AG04450 (cell line): Measurements from ENCODE around the gene ATP2C2. TPM values are rescaled to one million over a fixed set of nuclear protein-coding genes. Genes with fewer than 3 reads are reported as not detected.

ENCODE experiments used
- CTCF ChIA-PET: fragments of 300-600, 350-600 bp; formaldehyde crosslinking; extraction: SDS; loops from one replicate; lab custom pipeline; 2022; ENCODE audit warnings: antibody characterized with exemption, inconsistent platforms; lab: Charles Lee
- POLR2A ChIA-PET: fragments of 350-600 bp; formaldehyde crosslinking; extraction: SDS; loops from one replicate; lab custom pipeline; 2021; ENCODE audit warnings: antibody characterized with exemption, inconsistent platforms; lab: Yijun Ruan, JAX
- DNase-seq: peaks from one replicate; pipeline ENCODE4 v3.0.0-alpha.2; 2011; ENCODE audit warnings: low read depth, low spot score
- H3K27ac ChIP-seq: one replicate; pipeline ENCODE4 v1.5.1; 2012; ENCODE audit warnings: low read depth, low read length, control low read depth
- H3K27me3 ChIP-seq: one replicate; pipeline ENCODE4 v1.6.0; 2012; ENCODE audit warnings: low read length; ENCODE audit not compliant: control insufficient read depth, insufficient read depth
- H3K4me3 ChIP-seq: 2 replicates; pipeline ENCODE4 v1.5.1; 2011; ENCODE audit warnings: mild to moderate bottlenecking, low read depth, low read length, control low read depth
- H3K9me3 ChIP-seq: 2 replicates; pipeline ENCODE4 v1.5.1; 2012; ENCODE audit warnings: low read length; ENCODE audit not compliant: control insufficient read depth, insufficient read depth
- CTCF ChIP-seq: IDR thresholded peaks from 2 replicates; pipeline ENCODE4 v1.5.1; 2011; ENCODE audit warnings: low read depth, low read length, control low read depth, inconsistent platforms
- polyA plus RNA-seq: library from polyadenylated mRNA; depleted of rRNA; stranded (reverse); fragments of >200 nt; gene quantifications from 2 replicates; pipeline ENCODE4 v1.2.3, GENCODE V29; 2011

The ATP2C2 gene
- polyA plus RNA-seq, 1 experiment = not detected

GRCh38 chr16:84496991-84497390 is 128.7 kb downstream of the ATP2C2 start:
- DNase-seq = no peak
- ChIA-PET POLR2A (no interaction called here), CTCF (interaction anchor here (0.8 to 1.5 kb wide), 2 partner anchors 10 to 220 kb away, joined by 3 to 5 read pairs; no protein-coding TSS in a partner anchor)
- Histone ChIP-seq H3K9me3 (no peaks in the 10 kb centered on the region), H3K4me3 (no peak overlapping the region), H3K27ac (no peak overlapping the region), H3K27me3 (no peaks in the 10 kb centered on the region)
- TF ChIP-seq CTCF = no peak

- Histone ChIP-seq H3K27me3 (no peaks in the 10 kb centered on the region), H3K4me3 (no peak overlapping the region), H3K9me3 (no peaks in the 10 kb centered on the region), H3K27ac (no peak overlapping the region)
- ChIA-PET CTCF (interaction anchor here (1.1 to 1.5 kb wide), 2 partner anchors 13 to 220 kb away, joined by 4 to 5 read pairs; no protein-coding TSS in a partner anchor), POLR2A (interaction anchor here (0.7 kb wide), 1 partner anchor 145 kb away, joined by 3 read pairs; no protein-coding TSS in a partner anchor)
- no peak for DNase-seq
- no peak for TF ChIP-seq CTCF
These were observed 129.3 kb downstream of the ATP2C2 start for GRCh38 chr16:84497418-84498222.

- no peak for DNase-seq
- no peaks in the 10 kb centered on the region for H3K27me3 ChIP-seq
- no peaks in the 10 kb centered on the region for H3K9me3 ChIP-seq
- TF ChIP-seq CTCF = no peak
- no peak overlapping the region for H3K4me3 ChIP-seq
- POLR2A ChIA-PET = interaction anchor here (0.7 kb wide), 1 partner anchor 146 kb away, joined by 3 read pairs; no protein-coding TSS in a partner anchor
- H3K27ac ChIP-seq = no peak overlapping the region
- CTCF ChIA-PET = interaction anchor here (1.1 to 1.5 kb wide), 2 partner anchors 14 to 221 kb away, joined by 4 to 5 read pairs; no protein-coding TSS in a partner anchor
These were observed 129.9 kb downstream of the ATP2C2 start for GRCh38 chr16:84498223-84498610.

- Histone ChIP-seq H3K27me3 (no peaks in the 10 kb centered on the region), H3K9me3 (no peaks in the 10 kb centered on the region), H3K27ac (no peak overlapping the region), H3K4me3 (no peak overlapping the region)
- ChIA-PET CTCF (interaction anchor here (1.1 kb wide), 1 partner anchor 14 kb away, joined by 4 read pairs; no protein-coding TSS in a partner anchor), POLR2A (no interaction called here)
- DNase-seq = no peak
- TF ChIP-seq CTCF = no peak
These were observed 130.7 kb downstream of the ATP2C2 start for GRCh38 chr16:84498859-84499620.
